Activated naive CD4-positive, alpha-beta T cell (primary cell): ENCODE results near the gene PRPH.

Experiments used
- DNase-seq, 4 experiments: peaks; one replicate each; lab custom pipeline; 2025; lab: John Stamatoyannopoulos, UW

Gene PRPH

DNA sequence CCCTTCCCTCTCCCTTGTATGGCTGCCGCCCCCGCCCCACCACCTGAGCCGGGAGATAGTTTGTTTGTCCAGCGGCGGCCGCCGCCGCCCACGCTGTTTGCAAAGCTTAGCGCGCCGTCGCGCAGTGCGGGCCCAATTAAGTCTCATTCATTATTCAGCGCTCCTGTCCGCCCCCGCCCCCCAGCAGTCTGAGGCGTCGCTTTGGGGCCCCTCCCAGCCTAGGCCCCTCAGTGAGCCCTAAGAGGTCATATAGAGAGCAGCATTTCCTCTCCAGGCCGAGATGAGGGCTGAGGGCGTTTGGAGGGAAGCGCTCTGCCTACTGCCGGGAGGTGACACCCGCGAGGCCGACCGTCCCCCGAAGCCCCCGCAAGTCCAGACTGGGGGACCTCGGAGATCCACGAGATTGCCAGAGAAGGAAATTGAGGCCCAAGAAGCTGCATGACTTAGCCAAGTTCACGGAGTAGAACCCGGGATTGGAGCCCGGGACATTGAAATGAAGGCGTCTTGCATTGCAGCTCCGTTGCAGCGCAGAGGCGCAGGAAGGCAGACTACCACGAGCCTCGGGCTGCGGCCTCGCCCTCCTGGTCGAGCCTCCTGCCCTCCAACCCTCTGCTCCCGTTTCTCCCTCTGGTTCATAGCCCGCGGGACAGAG is 51.8 kb downstream of the PRPH start, which contains the start of gene DNAJC22:
Gene DNAJC22 (plus strand): TSS at position 230 of the 652 bp plus-strand sequence. CDS start 1,985 bp downstream, outside the sequence.
- DNase-seq, result no peak

GRCh38 chr12:49347311-49348193 is 52.6 kb downstream of the PRPH start:
- DNase-seq, result peak; percentile 68 to 79 (median 68)
